H1 (cell line): Measurements from ENCODE around the gene CENPV. TPM values are rescaled to one million over a fixed set of nuclear protein-coding genes. Genes with fewer than 3 reads are reported as not detected.

Experiments
- ATF2 ChIP-seq: IDR thresholded peaks from 2 replicates; pipeline ENCODE4 v1.6.1; 2012; ENCODE audit warnings: low read length, inconsistent platforms
- BCL11A ChIP-seq, 2 experiments: IDR thresholded peaks; one replicate each; pipeline ENCODE4 v1.6.1; 2011; ENCODE audit warnings: low read depth in 2 of 2, low read length in 2 of 2, mild to moderate bottlenecking in 2 of 2
- CEBPB ChIP-seq: IDR thresholded peaks from 2 replicates; pipeline ENCODE4 v1.6.1; 2012; ENCODE audit warnings: low read depth, low read length
- CHD2 ChIP-seq: IDR thresholded peaks from 2 replicates; pipeline ENCODE4 v1.6.1; 2012; ENCODE audit warnings: low read length, improper control_type of control experiment
- CREB1 ChIP-seq: IDR thresholded peaks from 2 replicates; pipeline ENCODE4 v1.6.1; 2012; ENCODE audit warnings: inconsistent platforms
- CTBP2 ChIP-seq: IDR thresholded peaks from 2 replicates; pipeline ENCODE4 v1.7.0; 2011; ENCODE audit warnings: borderline replicate concordance, mild to moderate bottlenecking, moderate library complexity, mixed read lengths, low read length; ENCODE audit not compliant: insufficient read depth, insufficient read length
- EP300 ChIP-seq, 2 experiments: IDR thresholded peaks; 1 replicate in 1 of 2; 2 replicates in 1 of 2; pipeline ENCODE4 v1.6.1; 2011 to 2012; ENCODE audit warnings: low read depth in 2 of 2, low read length in 2 of 2, mild to moderate bottlenecking in 2 of 2, borderline replicate concordance in 1 of 2, inconsistent platforms in 1 of 2, moderate library complexity in 1 of 2
- EZH2 ChIP-seq: fragments of 200-600 bp; sonication (generic); IDR thresholded peaks from 2 replicates; pipeline ENCODE4 v1.7.1; 2012; ENCODE audit warnings: low read depth, mild to moderate bottlenecking, moderate library complexity, low read length, inconsistent platforms; ENCODE audit not compliant: severe bottlenecking
- JUN ChIP-seq: IDR thresholded peaks from 2 replicates; pipeline ENCODE4 v1.6.1; 2011; ENCODE audit warnings: low read depth, mild to moderate bottlenecking, improper control_type of control experiment, low read length
- JUND ChIP-seq: IDR thresholded peaks from 2 replicates; pipeline ENCODE4 v1.6.1; 2011; ENCODE audit warnings: mild to moderate bottlenecking, improper control_type of control experiment, low read length
- NRF1 ChIP-seq: IDR thresholded peaks from 2 replicates; pipeline ENCODE4 v1.6.1; 2011; ENCODE audit warnings: mild to moderate bottlenecking, low read depth, low read length, improper control_type of control experiment
- POLR2A ChIP-seq, 2 experiments: IDR thresholded peaks; 1 replicate in 1 of 2; 2 replicates in 1 of 2; pipeline ENCODE4 v1.6.1; 2011; ENCODE audit warnings: low read depth in 2 of 2, low read length in 2 of 2, mild to moderate bottlenecking in 2 of 2; ENCODE audit errors: control extremely low read depth in 1 of 2
- POLR2AphosphoS5 ChIP-seq: IDR thresholded peaks from 2 replicates; pipeline ENCODE4 v1.6.1; 2011; ENCODE audit warnings: low read depth, low read length
- RAD21 ChIP-seq, 2 experiments: IDR thresholded peaks in 1 of 2; conservative IDR thresholded peaks in 1 of 2; 2 replicates each; pipeline ENCODE4 v1.6.1; 2011; ENCODE audit warnings: low read depth in 2 of 2, low read length in 2 of 2, improper control_type of control experiment in 1 of 2, inconsistent platforms in 1 of 2, mild to moderate bottlenecking in 1 of 2, moderate library complexity in 1 of 2
- RFX5 ChIP-seq: IDR thresholded peaks from 2 replicates; pipeline ENCODE4 v1.6.1; 2011; ENCODE audit warnings: low read depth, low read length, improper control_type of control experiment, borderline replicate concordance
- RNF2 ChIP-seq: fragments of 200-900, 300-1000 bp; sonication (generic); IDR thresholded peaks from 2 replicates; pipeline ENCODE4 v1.7.1; 2016; ENCODE audit warnings: borderline replicate concordance, low read depth, mild to moderate bottlenecking, antibody characterized with exemption, low read length; ENCODE audit not compliant: poor library complexity, severe bottlenecking; ENCODE audit errors: missing control alignments
- SP2 ChIP-seq: IDR thresholded peaks from 2 replicates; pipeline ENCODE4 v1.6.1; 2012; ENCODE audit warnings: mild to moderate bottlenecking, low read length, inconsistent platforms
- SRF ChIP-seq: IDR thresholded peaks from 2 replicates; pipeline ENCODE4 v1.6.1; 2011; ENCODE audit warnings: mild to moderate bottlenecking, low read depth, low read length, moderate library complexity
- TAF1 ChIP-seq: IDR thresholded peaks from 2 replicates; pipeline ENCODE4 v1.6.1; 2011; ENCODE audit warnings: mild to moderate bottlenecking, low read depth, low read length
- TCF12 ChIP-seq: IDR thresholded peaks from 2 replicates; pipeline ENCODE4 v1.6.1; 2011; ENCODE audit warnings: low read depth, mild to moderate bottlenecking, low read length
- TEAD4 ChIP-seq: IDR thresholded peaks from 2 replicates; pipeline ENCODE4 v1.6.1; 2012; ENCODE audit warnings: low read depth, low read length, inconsistent platforms, mixed read lengths
- ZNF274 ChIP-seq: IDR thresholded peaks from 2 replicates; pipeline ENCODE4 v1.7.0; 2012; ENCODE audit warnings: low read length, borderline replicate concordance; ENCODE audit errors: extremely low read depth
- polyA plus RNA-seq, 7 experiments: library from polyadenylated mRNA; depleted of rRNA in 3 of 7; stranded (reverse) in 5 of 7; unstranded in 2 of 7; fragments of >200 nt in 5 of 7; fragments of 200-250 nt in 2 of 7; gene quantifications; 1 replicate in 5 of 7; 2 replicates in 1 of 7; 4 replicates in 1 of 7; pipeline versions ENCODE4 v1.2.1 to v1.2.3, GENCODE V29; 2011 to 2013; ENCODE audit warnings: missing spikeins in 2 of 7, mixed read lengths in 2 of 7
- total RNA-seq: library from RNA; stranded (reverse); fragmentation: NEBNext Ultra II Directional; extraction: Animal tissue kit (Norgen Biotek cat#: 25700); gene quantifications from 2 replicates; pipeline ENCODE4 v1.2.1, GENCODE V29; 2021

CENPV gene
- total and polyA plus RNA-seq, 2 of the 8 experiments (the other 6 are each of a cell fraction or from before 2014, with no cell fraction given), result 249 to 260 TPM

- TF ChIP-seq EZH2 (no peak), SRF (no peak), CREB1 (peak; percentile 91), EP300 (IDR thresholded peaks at IDR 0.05; ENCODE audit: borderline replicate concordance in 1 of 2, low read depth in 2 of 2, low read length in 2 of 2) (peak; percentile 19 to 22; a peak in 2 of 3 replicates), TEAD4 (no peak), RNF2 (no peak), CHD2 (peak; percentile 96), RFX5 (peak; percentile 87), CTBP2 (no peak), RAD21 (IDR thresholded peaks at IDR 0.05 in 1 of 2, conservative IDR thresholded peaks at IDR 0.05 in 1 of 2; ENCODE audit: low read depth in 2 of 2, low read length in 2 of 2) (no peak; a peak in 1 of 4 replicates), ZNF274 (no peak), SP2 (no peak), POLR2AphosphoS5 (peak; percentile 99), BCL11A (IDR thresholded peaks at IDR 0.05; ENCODE audit: low read depth in 2 of 2, low read length in 2 of 2) (no peak), ATF2 (0 out of 2 replicates have a peak, but pooled peaks have one; percentile 49), POLR2A (IDR thresholded peaks at IDR 0.05; ENCODE audit: control extremely low read depth in 1 of 2, low read depth in 2 of 2, low read length in 2 of 2) (peak; percentile 96 to 99), TCF12 (0 out of 2 replicates have a peak, but pooled peaks have one; percentile 6), TAF1 (peak; percentile 99), JUN (0 out of 2 replicates have a peak, but pooled peaks have one; percentile 20), NRF1 (peak; percentile 5; the same call in 1 of the 2 replicates), JUND (peak; percentile 65), CEBPB (peak; percentile 97)
Measured at GRCh38 chr17:16380640-16381495, 27.6 kb upstream of the CENPV start, which contains the start of gene UBB (continued).
